GM23338 (cell line): ENCODE data around the gene MRPS34.

Experiments used
- CREB1 ChIP-seq: fragments of 250-450 bp; sonication (Bioruptor Pico); IDR thresholded peaks from 2 replicates; pipeline ENCODE4 v1.5.0; 2020; ENCODE audit warnings: low read depth, mild to moderate bottlenecking, moderate library complexity
- ETS1 ChIP-seq: IDR thresholded peaks from 2 replicates; pipeline ENCODE4 v1.6.1; 2016; ENCODE audit warnings: antibody characterized with exemption
- EZH2 ChIP-seq: fragments of 200-600 bp; sonication (generic); IDR thresholded peaks from one replicate; pipeline ENCODE4 v1.8.0; 2017; ENCODE audit warnings: antibody characterized with exemption, mild to moderate bottlenecking, low read depth; ENCODE audit not compliant: unreplicated experiment
- EZH2phosphoT487 ChIP-seq: fragments of 200-600 bp; sonication (generic); IDR thresholded peaks from one replicate; pipeline ENCODE4 v1.8.1; 2018; ENCODE audit warnings: antibody characterized with exemption; ENCODE audit not compliant: unreplicated experiment
- JUNB ChIP-seq: IDR thresholded peaks from one replicate; pipeline ENCODE4 v1.6.1; 2016; ENCODE audit warnings: antibody characterized with exemption; ENCODE audit not compliant: unreplicated experiment
- NANOG ChIP-seq: IDR thresholded peaks from 2 replicates; pipeline ENCODE4 v1.6.1; 2016; ENCODE audit warnings: antibody characterized with exemption, borderline replicate concordance
- POLR2AphosphoS5 ChIP-seq: IDR thresholded peaks from 2 replicates; pipeline ENCODE4 v1.6.1; 2016; ENCODE audit warnings: antibody characterized with exemption, low read depth
- REST ChIP-seq: IDR thresholded peaks from one replicate; pipeline ENCODE4 v1.6.1; 2018; ENCODE audit warnings: antibody characterized with exemption; ENCODE audit not compliant: unreplicated experiment
- STAT1 ChIP-seq: IDR thresholded peaks from one replicate; pipeline ENCODE4 v1.6.1; 2016; ENCODE audit warnings: antibody characterized with exemption; ENCODE audit not compliant: unreplicated experiment
- ZNF114 ChIP-seq: fragments of 250-450 bp; sonication (Bioruptor Pico); IDR thresholded peaks from 2 replicates; pipeline ENCODE4 v1.5.0; 2020; ENCODE audit warnings: mild to moderate bottlenecking, moderate library complexity
- ZNF331 ChIP-seq: fragments of 250-450 bp; sonication (Bioruptor Pico); IDR thresholded peaks from 2 replicates; pipeline ENCODE4 v1.5.0; 2020; ENCODE audit warnings: low read depth, mild to moderate bottlenecking, moderate library complexity
- TF ChIP-seq, protein P1 (sequence below), 2 experiments: fragments of 200-600 bp in 1 of 2; sonication (generic) in 1 of 2; conservative IDR thresholded peaks; 2 replicates each; pipeline versions ENCODE4 v1.5.1 to v1.6.1; 2016 to 2017; ENCODE audit warnings: antibody characterized with exemption in 2 of 2, low read depth in 2 of 2, mild to moderate bottlenecking in 2 of 2, moderate library complexity in 1 of 2
- TF ChIP-seq, protein P2 (sequence below): fragments of 250-450 bp; sonication (Bioruptor Pico); IDR thresholded peaks from 2 replicates; pipeline ENCODE4 v1.5.0; 2020; ENCODE audit warnings: mild to moderate bottlenecking, moderate library complexity

- TF ChIP-seq, protein P1, sequence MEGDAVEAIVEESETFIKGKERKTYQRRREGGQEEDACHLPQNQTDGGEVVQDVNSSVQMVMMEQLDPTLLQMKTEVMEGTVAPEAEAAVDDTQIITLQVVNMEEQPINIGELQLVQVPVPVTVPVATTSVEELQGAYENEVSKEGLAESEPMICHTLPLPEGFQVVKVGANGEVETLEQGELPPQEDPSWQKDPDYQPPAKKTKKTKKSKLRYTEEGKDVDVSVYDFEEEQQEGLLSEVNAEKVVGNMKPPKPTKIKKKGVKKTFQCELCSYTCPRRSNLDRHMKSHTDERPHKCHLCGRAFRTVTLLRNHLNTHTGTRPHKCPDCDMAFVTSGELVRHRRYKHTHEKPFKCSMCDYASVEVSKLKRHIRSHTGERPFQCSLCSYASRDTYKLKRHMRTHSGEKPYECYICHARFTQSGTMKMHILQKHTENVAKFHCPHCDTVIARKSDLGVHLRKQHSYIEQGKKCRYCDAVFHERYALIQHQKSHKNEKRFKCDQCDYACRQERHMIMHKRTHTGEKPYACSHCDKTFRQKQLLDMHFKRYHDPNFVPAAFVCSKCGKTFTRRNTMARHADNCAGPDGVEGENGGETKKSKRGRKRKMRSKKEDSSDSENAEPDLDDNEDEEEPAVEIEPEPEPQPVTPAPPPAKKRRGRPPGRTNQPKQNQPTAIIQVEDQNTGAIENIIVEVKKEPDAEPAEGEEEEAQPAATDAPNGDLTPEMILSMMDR (conservative IDR thresholded peaks at IDR 0.05; ENCODE audit: low read depth in 2 of 2) = no peak
- TF ChIP-seq JUNB = no peak
- no peak for TF ChIP-seq EZH2
- no peak for TF ChIP-seq POLR2AphosphoS5
- no peak for TF ChIP-seq ZNF331 (CRISPR knock-in tag)
- no peak for TF ChIP-seq EZH2phosphoT487
- TF ChIP-seq REST = no peak
- TF ChIP-seq ZNF114 (CRISPR knock-in tag) = no peak
- TF ChIP-seq CREB1 = no peak
- TF ChIP-seq STAT1 = no peak
- no peak for TF ChIP-seq ETS1
- no peak for TF ChIP-seq NANOG
- TF ChIP-seq, protein P2, sequence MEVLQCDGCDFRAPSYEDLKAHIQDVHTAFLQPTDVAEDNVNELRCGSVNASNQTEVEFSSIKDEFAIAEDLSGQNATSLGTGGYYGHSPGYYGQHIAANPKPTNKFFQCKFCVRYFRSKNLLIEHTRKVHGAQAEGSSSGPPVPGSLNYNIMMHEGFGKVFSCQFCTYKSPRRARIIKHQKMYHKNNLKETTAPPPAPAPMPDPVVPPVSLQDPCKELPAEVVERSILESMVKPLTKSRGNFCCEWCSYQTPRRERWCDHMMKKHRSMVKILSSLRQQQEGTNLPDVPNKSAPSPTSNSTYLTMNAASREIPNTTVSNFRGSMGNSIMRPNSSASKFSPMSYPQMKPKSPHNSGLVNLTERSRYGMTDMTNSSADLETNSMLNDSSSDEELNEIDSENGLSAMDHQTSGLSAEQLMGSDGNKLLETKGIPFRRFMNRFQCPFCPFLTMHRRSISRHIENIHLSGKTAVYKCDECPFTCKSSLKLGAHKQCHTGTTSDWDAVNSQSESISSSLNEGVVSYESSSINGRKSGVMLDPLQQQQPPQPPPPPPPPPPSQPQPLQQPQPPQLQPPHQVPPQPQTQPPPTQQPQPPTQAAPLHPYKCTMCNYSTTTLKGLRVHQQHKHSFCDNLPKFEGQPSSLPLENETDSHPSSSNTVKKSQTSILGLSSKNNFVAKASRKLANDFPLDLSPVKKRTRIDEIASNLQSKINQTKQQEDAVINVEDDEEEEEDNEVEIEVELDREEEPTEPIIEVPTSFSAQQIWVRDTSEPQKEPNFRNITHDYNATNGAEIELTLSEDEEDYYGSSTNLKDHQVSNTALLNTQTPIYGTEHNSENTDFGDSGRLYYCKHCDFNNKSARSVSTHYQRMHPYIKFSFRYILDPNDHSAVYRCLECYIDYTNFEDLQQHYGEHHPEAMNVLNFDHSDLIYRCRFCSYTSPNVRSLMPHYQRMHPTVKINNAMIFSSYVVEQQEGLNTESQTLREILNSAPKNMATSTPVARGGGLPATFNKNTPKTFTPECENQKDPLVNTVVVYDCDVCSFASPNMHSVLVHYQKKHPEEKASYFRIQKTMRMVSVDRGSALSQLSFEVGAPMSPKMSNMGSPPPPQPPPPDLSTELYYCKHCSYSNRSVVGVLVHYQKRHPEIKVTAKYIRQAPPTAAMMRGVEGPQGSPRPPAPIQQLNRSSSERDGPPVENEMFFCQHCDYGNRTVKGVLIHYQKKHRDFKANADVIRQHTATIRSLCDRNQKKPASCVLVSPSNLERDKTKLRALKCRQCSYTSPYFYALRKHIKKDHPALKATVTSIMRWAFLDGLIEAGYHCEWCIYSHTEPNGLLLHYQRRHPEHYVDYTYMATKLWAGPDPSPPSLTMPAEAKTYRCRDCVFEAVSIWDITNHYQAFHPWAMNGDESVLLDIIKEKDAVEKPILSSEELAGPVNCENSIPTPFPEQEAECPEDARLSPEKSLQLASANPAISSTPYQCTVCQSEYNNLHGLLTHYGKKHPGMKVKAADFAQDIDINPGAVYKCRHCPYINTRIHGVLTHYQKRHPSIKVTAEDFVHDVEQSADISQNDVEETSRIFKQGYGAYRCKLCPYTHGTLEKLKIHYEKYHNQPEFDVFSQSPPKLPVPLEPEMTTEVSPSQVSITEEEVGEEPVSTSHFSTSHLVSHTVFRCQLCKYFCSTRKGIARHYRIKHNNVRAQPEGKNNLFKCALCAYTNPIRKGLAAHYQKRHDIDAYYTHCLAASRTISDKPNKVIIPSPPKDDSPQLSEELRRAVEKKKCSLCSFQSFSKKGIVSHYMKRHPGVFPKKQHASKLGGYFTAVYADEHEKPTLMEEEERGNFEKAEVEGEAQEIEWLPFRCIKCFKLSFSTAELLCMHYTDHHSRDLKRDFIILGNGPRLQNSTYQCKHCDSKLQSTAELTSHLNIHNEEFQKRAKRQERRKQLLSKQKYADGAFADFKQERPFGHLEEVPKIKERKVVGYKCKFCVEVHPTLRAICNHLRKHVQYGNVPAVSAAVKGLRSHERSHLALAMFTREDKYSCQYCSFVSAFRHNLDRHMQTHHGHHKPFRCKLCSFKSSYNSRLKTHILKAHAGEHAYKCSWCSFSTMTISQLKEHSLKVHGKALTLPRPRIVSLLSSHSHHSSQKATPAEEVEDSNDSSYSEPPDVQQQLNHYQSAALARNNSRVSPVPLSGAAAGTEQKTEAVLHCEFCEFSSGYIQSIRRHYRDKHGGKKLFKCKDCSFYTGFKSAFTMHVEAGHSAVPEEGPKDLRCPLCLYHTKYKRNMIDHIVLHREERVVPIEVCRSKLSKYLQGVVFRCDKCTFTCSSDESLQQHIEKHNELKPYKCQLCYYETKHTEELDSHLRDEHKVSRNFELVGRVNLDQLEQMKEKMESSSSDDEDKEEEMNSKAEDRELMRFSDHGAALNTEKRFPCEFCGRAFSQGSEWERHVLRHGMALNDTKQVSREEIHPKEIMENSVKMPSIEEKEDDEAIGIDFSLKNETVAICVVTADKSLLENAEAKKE (CRISPR knock-in tag) = no peak
These were observed 17.3 kb upstream of the MRPS34 start for GRCh38 chr16:1790261-1790610.
